Stimulated activated CD4-positive, alpha-beta T cell treated with anti-CD3 and anti-CD28 coated beads, Interleukin-2, amount 100 ng/mL, for 48 hours (primary cell): ENCODE data around the gene ZDHHC9.

ENCODE experiments used
- DNase-seq, 2 donors: peaks; one replicate each; pipeline ENCODE4 v3.0.0-alpha.2; 2020

Gene ZDHHC9

DNA sequence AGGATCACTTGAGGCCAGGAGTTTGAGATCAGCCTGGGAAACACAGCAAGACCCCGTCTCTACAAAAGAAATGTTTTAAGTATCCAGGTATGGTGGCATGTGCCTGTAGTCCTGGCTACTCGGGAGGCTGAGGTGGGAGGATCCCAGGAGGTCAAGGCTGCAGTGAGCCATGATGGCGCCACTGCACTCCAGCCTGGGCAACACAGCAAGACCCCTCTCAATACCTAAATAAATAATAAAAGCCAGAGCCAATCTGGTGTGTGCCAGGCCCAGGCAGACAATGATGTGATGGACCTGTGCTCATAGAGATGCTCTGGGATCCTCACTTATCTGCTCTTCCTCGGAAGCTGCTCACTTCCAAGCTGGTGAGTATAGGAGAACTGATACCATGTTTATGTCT is 82.1 kb downstream of the ZDHHC9 start:
- DNase-seq: no peak

- DNase-seq: no peak
Measured at GRCh38 chrX:129760981-129761380, 82.7 kb downstream of the ZDHHC9 start.

- DNase-seq: no peak
Measured at GRCh38 chrX:129760155-129760554, 83.5 kb downstream of the ZDHHC9 start.

DNA sequence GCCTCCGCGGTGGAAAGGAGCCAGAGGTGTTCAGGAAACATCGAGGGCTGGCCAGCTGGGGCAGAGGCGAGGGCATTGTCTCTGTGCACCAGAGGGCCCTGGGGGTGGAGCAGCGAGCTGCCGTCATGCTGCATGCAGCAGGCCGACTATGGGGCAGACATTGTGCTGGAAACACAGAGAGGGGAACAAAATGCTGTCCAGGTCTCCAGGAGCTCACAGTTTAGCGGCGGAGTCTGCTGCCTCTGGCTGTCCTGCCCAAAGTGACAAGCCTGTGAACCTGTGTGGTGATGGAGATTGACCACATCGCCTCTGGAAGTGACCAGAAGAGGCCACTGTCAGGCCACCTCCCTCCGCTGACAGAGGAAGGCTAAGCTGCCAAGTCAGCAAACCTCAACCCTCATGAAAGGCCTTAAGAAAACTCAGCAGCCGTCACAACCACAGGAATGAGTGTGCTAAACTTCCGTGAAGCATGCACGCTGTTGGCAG is 84.1 kb downstream of the ZDHHC9 start:
- DNase-seq: no peak

DNA sequence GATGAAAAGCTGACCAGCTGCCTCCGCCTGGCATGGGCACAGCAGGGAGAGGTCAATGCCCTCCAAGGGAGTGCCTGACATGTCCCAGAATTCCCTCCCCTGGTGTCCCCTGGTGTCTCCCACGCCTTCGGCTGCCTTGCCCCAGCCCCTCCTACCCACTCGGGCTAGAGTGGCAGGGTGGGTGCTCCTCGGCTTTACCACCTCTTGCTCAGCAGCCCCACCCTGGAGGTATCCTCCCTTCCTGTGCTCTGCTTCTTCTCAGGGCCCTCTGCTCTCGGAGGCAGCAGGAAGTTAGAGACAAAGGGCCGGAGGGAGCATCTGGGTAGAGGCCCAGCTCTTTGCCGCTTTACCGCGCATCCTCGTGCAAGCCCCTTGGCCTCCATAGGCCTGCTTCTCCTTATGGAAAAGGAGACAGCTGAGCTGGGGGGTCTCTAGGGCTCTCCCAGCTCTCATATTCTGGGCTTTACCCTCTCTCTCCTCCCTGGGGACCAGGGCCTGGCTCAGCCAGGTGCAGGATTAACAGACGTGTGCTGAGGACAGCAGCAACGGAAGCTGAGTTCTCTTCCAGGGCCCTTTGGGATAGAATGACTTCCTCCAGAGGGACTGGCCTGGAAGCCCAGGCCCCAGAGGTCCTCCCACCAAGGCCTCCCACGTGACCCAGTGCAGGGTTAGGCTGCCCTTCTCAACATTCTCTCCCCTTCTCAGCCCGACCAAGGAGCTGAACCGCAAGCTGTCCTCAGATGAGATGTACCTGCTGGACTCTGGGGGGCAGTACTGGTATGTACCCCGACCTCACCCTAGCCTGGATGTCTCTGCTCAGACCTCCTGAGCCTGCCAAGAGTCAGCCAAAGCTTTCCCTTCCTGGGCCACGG is 87.7 kb downstream of the ZDHHC9 start:
- DNase-seq: no peak

DNA sequence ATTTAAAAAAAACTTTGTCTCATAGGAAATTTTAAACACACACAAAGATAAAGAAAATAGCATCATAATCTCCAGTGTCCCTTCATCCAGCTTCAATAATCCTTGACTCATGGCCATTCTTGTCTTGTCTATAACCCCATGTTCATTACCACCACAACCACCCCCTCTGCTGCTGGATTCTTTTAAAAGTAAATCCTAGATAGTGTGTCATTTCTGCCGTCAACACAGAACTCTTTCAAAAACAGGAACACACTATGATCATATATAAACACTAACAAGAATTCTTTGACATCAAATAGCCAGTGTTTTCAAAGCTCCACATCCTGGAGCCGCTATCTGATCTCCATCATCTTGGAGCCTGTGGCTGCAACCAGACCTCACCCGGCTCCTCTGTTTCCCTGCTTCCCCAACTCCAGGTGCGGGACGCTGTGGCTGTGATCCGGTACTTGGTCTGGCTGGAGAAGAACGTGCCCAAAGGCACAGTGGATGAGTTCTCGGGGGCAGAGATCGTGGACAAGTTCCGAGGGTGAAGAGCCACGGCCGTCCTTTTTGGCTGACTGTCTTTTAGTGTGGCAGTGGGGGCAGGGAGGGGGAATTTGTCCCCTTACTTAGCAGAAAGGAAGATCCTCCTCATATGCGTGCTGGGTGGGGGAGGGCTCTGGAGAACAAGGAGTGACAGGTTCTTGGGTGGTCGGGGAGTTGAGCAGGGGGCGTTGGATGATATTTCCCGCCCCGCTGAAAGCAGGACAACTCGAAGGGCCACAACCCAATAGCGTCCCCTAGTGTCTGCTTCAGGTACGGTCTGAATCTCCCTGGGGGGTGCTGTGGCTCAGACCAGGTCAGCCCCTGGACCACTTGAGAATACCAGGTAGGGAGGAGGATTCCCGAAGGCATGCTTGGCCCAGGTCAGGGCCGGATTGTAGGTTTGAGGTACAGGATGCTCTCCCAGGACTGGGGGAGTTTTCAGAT is 89.3 kb downstream of the ZDHHC9 start:
- DNase-seq: no peak
